Testis (tissue), 2 donors: ENCODE results near the gene LRRFIP2.
"Not testable (repeated sequence)": the region's sequence is repeated elsewhere in the genome, so short reads cannot be mapped to it uniquely, and the experiment has no call there.

Experiments used
- CTCF ChIP-seq, 3 experiments: fragments of 450-650 bp in 2 of 3; fragments of 200-600 bp in 1 of 3; sonication (generic) in 1 of 3; IDR thresholded peaks; one replicate each; pipeline ENCODE4 v1.5.1; 2016 to 2019; ENCODE audit warnings: antibody characterized with exemption in 3 of 3, mild to moderate bottlenecking in 2 of 3, moderate library complexity in 1 of 3
- POLR2A ChIP-seq: fragments of 450-650 bp; IDR thresholded peaks from one replicate; pipeline ENCODE4 v1.6.1; 2017; ENCODE audit warnings: antibody characterized with exemption, mild to moderate bottlenecking, moderate library complexity

GRCh38 chr3:37122069-37122468 is 52.3 kb downstream of the LRRFIP2 start:
- not testable (repeated sequence) for TF ChIP-seq POLR2A; CTCF (IDR thresholded peaks at IDR 0.05)
